CD14-positive monocyte (primary cell): Measurements from ENCODE around the gene NOX5. TPM values are rescaled to one million over a fixed set of nuclear protein-coding genes. Genes with fewer than 3 reads are reported as not detected.

Source experiments
- DNase-seq, 3 donors: peaks; one replicate each; pipeline ENCODE4 v3.0.0-alpha.2; 2011 to 2022
- H2AFZ ChIP-seq: 2 replicates; pipeline ENCODE4 v1.6.0; 2012; ENCODE audit warnings: mild to moderate bottlenecking, low read depth, low read length, inconsistent platforms; ENCODE audit not compliant: insufficient read depth, poor library complexity, severe bottlenecking
- H3K27ac ChIP-seq, 2 donors: 1 replicate in 1 of 2; 2 replicates in 1 of 2; pipeline ENCODE4 v1.5.1; 2012 to 2013; ENCODE audit warnings: low read length in 2 of 2, control low read depth in 1 of 2, inconsistent platforms in 1 of 2, low read depth in 1 of 2, mild to moderate bottlenecking in 1 of 2
- H3K27me3 ChIP-seq, 2 donors: one replicate each; pipeline versions ENCODE4 v1.6.0 to v1.6.1; 2011 to 2013; ENCODE audit warnings: low read length in 2 of 2; ENCODE audit not compliant: control insufficient read depth in 2 of 2, insufficient read depth in 2 of 2
- H3K36me3 ChIP-seq, 2 donors: replicated peaks in 1 of 2; 1 replicate in 1 of 2; 2 replicates in 1 of 2; pipeline versions ENCODE4 v1.5.1 to v1.6.1; 2012 to 2013; ENCODE audit warnings: low read length in 2 of 2, control low read depth in 1 of 2, inconsistent platforms in 1 of 2, mild to moderate bottlenecking in 1 of 2; ENCODE audit not compliant: insufficient read depth in 2 of 2, control insufficient read depth in 1 of 2
- H3K4me1 ChIP-seq, 2 donors: 1 replicate in 1 of 2; 2 replicates in 1 of 2; pipeline versions ENCODE4 v1.5.1 to v1.6.1; 2012 to 2013; ENCODE audit warnings: low read length in 2 of 2, control low read depth in 1 of 2, inconsistent platforms in 1 of 2, mild to moderate bottlenecking in 1 of 2, moderate library complexity in 1 of 2; ENCODE audit not compliant: insufficient read depth in 2 of 2, control insufficient read depth in 1 of 2
- H3K4me2 ChIP-seq: replicated peaks from 2 replicates; pipeline ENCODE3; 2012; ENCODE audit warnings: low read length, moderate library complexity, mild to moderate bottlenecking; ENCODE audit not compliant: poor library complexity, severe bottlenecking; ENCODE audit errors: extremely low read depth
- H3K4me3 ChIP-seq, 3 experiments: fragments of 200-600 bp in 1 of 3; sonication (generic) in 1 of 3; replicated peaks in 1 of 3; 1 replicate in 2 of 3; 2 replicates in 1 of 3; pipeline ENCODE4 v1.5.1; 2011 to 2013; ENCODE audit warnings: low read length in 3 of 3, mild to moderate bottlenecking in 3 of 3, control low read depth in 2 of 3, low read depth in 2 of 3, inconsistent platforms in 1 of 3, moderate library complexity in 1 of 3
- H3K79me2 ChIP-seq: 2 replicates; pipeline ENCODE4 v1.6.0; 2012; ENCODE audit warnings: mild to moderate bottlenecking, control low read depth, inconsistent platforms, low read length, moderate library complexity; ENCODE audit not compliant: insufficient read depth
- H3K9ac ChIP-seq: 2 replicates; pipeline ENCODE4 v1.6.0; 2017; ENCODE audit warnings: low read length, mild to moderate bottlenecking; ENCODE audit not compliant: insufficient read depth, poor library complexity, severe bottlenecking
- H3K9me3 ChIP-seq, 2 donors: replicated peaks in 1 of 2; 1 replicate in 1 of 2; 2 replicates in 1 of 2; pipeline versions ENCODE4 v1.5.1 to v1.6.1; 2012 to 2013; ENCODE audit warnings: low read length in 2 of 2, control low read depth in 1 of 2; ENCODE audit not compliant: control insufficient read depth in 1 of 2, insufficient read depth in 1 of 2
- H4K20me1 ChIP-seq: 2 replicates; pipeline ENCODE4 v1.6.0; 2012; ENCODE audit warnings: mild to moderate bottlenecking, low read length, control low read depth, moderate library complexity; ENCODE audit not compliant: insufficient read depth
- H3K27ac Mint-ChIP-seq, 7 donors: one replicate each; pipeline ENCODE4 v1.8.0; 2020; ENCODE audit warnings: mild to moderate bottlenecking in 7 of 7, mixed read lengths in 7 of 7, moderate library complexity in 6 of 7, inconsistent platforms in 2 of 7
- H3K27me3 Mint-ChIP-seq, 3 donors: one replicate each; pipeline ENCODE4 v1.8.0; 2021 to 2022; ENCODE audit warnings: low read depth in 3 of 3, mild to moderate bottlenecking in 3 of 3, mixed read lengths in 3 of 3, moderate library complexity in 3 of 3, inconsistent platforms in 1 of 3
- H3K36me3 Mint-ChIP-seq, 2 donors: one replicate each; pipeline ENCODE4 v1.8.0; 2020; ENCODE audit warnings: mixed read lengths in 2 of 2, inconsistent platforms in 1 of 2, mild to moderate bottlenecking in 1 of 2
- H3K4me1 Mint-ChIP-seq: one replicate; pipeline ENCODE4 v1.8.0; 2020; ENCODE audit warnings: mild to moderate bottlenecking, mixed read lengths
- H3K4me3 Mint-ChIP-seq, 2 donors: one replicate each; pipeline ENCODE4 v1.8.0; 2020; ENCODE audit warnings: mild to moderate bottlenecking in 2 of 2, mixed read lengths in 2 of 2, moderate library complexity in 1 of 2
- H3K9me3 Mint-ChIP-seq, 7 donors: one replicate each; pipeline ENCODE4 v1.8.0; 2020 to 2022; ENCODE audit warnings: mixed read lengths in 7 of 7, mild to moderate bottlenecking in 6 of 7, moderate library complexity in 6 of 7, inconsistent platforms in 2 of 7
- WGBS: methylation state at CpG from one replicate; pipeline ENCODE4 v1.1.5; 2013; ENCODE audit warnings: missing lambda C conversion rate; ENCODE audit not compliant: insufficient coverage; 5-methylcytosine and 5-hydroxymethylcytosine counted together
- intact Hi-C, 2 donors: fragments of 100-400 bp; cut with micrococcal nuclease; formaldehyde crosslinking; loops; one replicate each; pipeline versions ENCODE4 v1.15.0 to v1.15.1; 2023
- polyA plus RNA-seq, 3 donors: library from polyadenylated mRNA; depleted of rRNA in 1 of 3; unstranded in 2 of 3; stranded (reverse) in 1 of 3; fragments of 300-500 nt in 2 of 3; fragments of >200 nt in 1 of 3; fragmentation: Illumina TruSeq in 2 of 3; gene quantifications; 1 replicate in 2 of 3; 2 replicates in 1 of 3; pipeline ENCODE4 v1.2.3, GENCODE V29; 2012 to 2021
- TF ChIP-seq, protein P1 (sequence below): fragments of 200-600 bp; IDR thresholded peaks from one replicate; pipeline ENCODE4 v1.8.0; 2022; ENCODE audit warnings: antibody characterized with exemption, mild to moderate bottlenecking

The NOX5 gene
- polyA plus RNA-seq, 3 donors = not detected

DNA sequence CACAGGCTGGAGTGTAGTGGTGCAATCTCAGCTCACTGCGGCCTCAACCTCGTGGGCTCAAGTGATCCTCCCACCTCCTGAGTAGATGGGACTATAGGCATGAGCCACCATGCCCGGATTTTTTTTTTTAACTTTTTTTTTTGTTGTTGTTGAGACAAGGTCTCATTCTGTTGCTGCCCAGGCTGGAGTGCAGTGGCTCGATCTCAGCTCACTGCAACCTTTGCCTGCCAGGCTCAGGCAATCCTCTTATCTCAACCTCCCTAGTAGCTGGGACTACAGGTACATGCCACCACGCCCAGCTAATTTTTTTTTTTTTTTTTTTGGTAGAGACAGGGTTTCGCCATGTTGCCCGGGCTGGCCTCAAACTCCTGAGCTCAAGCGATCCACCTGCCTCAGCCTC, 64.1 kb downstream of the NOX5 start:
- Histone ChIP-seq H3K27me3 (peaks cover 2 to 12% of the 10 kb centered on the region in 2 donors), H3K4me2 (no peak overlapping the region), H3K9me3 (no peaks in the 10 kb centered on the region), H2AFZ (no peak overlapping the region), H3K9ac (no peak overlapping the region), H3K27ac (no peak overlapping the region), H3K4me1 (peaks cover 21% of the 10 kb centered on the region in 2 donors), H3K4me3 (no peak overlapping the region), H4K20me1 (no peaks in the 10 kb centered on the region), H3K79me2 (no peaks in the 10 kb centered on the region), H3K36me3 (no peaks in the 10 kb centered on the region)
- intact Hi-C loops = no loop called here
- Mint-ChIP-seq H3K36me3 (no peaks in the 10 kb centered on the region), H3K9me3 (peaks cover 0 to 7% (median 0%) of the 10 kb centered on the region in 7 donors), H3K4me3 (no peak overlapping the region), H3K27ac (no peak overlapping the region), H3K4me1 (peaks cover 43% of the 10 kb centered on the region), H3K27me3 (peaks cover 14 to 19% (median 17%) of the 10 kb centered on the region in 3 donors)
- no CpG with 5 or more reads among the region's 8 CpGs for WGBS
- DNase-seq = no peak
- TF ChIP-seq, protein P1, sequence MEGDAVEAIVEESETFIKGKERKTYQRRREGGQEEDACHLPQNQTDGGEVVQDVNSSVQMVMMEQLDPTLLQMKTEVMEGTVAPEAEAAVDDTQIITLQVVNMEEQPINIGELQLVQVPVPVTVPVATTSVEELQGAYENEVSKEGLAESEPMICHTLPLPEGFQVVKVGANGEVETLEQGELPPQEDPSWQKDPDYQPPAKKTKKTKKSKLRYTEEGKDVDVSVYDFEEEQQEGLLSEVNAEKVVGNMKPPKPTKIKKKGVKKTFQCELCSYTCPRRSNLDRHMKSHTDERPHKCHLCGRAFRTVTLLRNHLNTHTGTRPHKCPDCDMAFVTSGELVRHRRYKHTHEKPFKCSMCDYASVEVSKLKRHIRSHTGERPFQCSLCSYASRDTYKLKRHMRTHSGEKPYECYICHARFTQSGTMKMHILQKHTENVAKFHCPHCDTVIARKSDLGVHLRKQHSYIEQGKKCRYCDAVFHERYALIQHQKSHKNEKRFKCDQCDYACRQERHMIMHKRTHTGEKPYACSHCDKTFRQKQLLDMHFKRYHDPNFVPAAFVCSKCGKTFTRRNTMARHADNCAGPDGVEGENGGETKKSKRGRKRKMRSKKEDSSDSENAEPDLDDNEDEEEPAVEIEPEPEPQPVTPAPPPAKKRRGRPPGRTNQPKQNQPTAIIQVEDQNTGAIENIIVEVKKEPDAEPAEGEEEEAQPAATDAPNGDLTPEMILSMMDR = no peak

GRCh38 chr15:69080295-69081248, 66.1 kb downstream of the NOX5 start:
- Histone ChIP-seq H3K9ac (no peak overlapping the region), H4K20me1 (no peaks in the 10 kb centered on the region), H3K4me2 (no peak overlapping the region), H3K36me3 (no peaks in the 10 kb centered on the region), H3K27me3 (no peaks in the 10 kb centered on the region), H3K9me3 (no peaks in the 10 kb centered on the region), H3K4me1 (peaks cover 13 to 16% of the 10 kb centered on the region in 2 donors), H2AFZ (peak overlapping the region; percentile 56), H3K79me2 (no peaks in the 10 kb centered on the region), H3K27ac (no peak overlapping the region), H3K4me3 (no peak overlapping the region)
- H3K4me1 Mint-ChIP-seq = peaks cover 31% of the 10 kb centered on the region
- no peak overlapping the region for H3K27ac Mint-ChIP-seq
- no peak for DNase-seq
- H3K9me3 Mint-ChIP-seq = peaks cover 0 to 8% (median 3%) of the 10 kb centered on the region in 7 donors
- 33% methylated on average over 3 of the region's 8 CpGs for WGBS
- peaks cover 2 to 5% (median 4%) of the 10 kb centered on the region in 3 donors for H3K27me3 Mint-ChIP-seq
- intact Hi-C loops = no loop called here
- no peak overlapping the region for H3K4me3 Mint-ChIP-seq
- TF ChIP-seq, protein P1 = no peak
- H3K36me3 Mint-ChIP-seq = no peaks in the 10 kb centered on the region
